Glutamatergic neuron (in vitro differentiated cells): ENCODE measurements around the gene PSTK. TPM values are rescaled to one million over a fixed set of nuclear protein-coding genes. Genes with fewer than 3 reads are reported as not detected.

Experiments
- DNase-seq: peaks from one replicate; pipeline ENCODE4 v3.0.0; 2022
- H3K27ac Mint-ChIP-seq: one replicate; pipeline ENCODE4 v1.8.0; 2020; ENCODE audit warnings: mild to moderate bottlenecking, mixed read lengths, inconsistent platforms; ENCODE audit not compliant: unreplicated experiment
- H3K27me3 Mint-ChIP-seq: one replicate; pipeline ENCODE4 v1.8.0; 2020; ENCODE audit warnings: mild to moderate bottlenecking, moderate library complexity, mixed read lengths, inconsistent platforms; ENCODE audit not compliant: unreplicated experiment
- H3K36me3 Mint-ChIP-seq: one replicate; pipeline ENCODE4 v1.8.0; 2020; ENCODE audit warnings: mild to moderate bottlenecking, mixed read lengths, inconsistent platforms; ENCODE audit not compliant: unreplicated experiment
- H3K4me1 Mint-ChIP-seq: one replicate; pipeline ENCODE4 v1.8.0; 2020; ENCODE audit warnings: mild to moderate bottlenecking, low read depth, mixed read lengths, inconsistent platforms; ENCODE audit not compliant: unreplicated experiment
- H3K4me3 Mint-ChIP-seq: one replicate; pipeline ENCODE4 v1.8.0; 2020; ENCODE audit warnings: mild to moderate bottlenecking, mixed read lengths, inconsistent platforms; ENCODE audit not compliant: unreplicated experiment
- H3K9me3 Mint-ChIP-seq: one replicate; pipeline ENCODE4 v1.8.0; 2020; ENCODE audit warnings: mild to moderate bottlenecking, moderate library complexity, mixed read lengths, inconsistent platforms; ENCODE audit not compliant: unreplicated experiment
- total RNA-seq: library from RNA; stranded (reverse); fragmentation: NEBNext Ultra II Directional; extraction: Animal tissue kit (Norgen Biotek cat#: 25700); gene quantifications from one replicate; pipeline ENCODE4 v1.2.1, GENCODE V29; 2021; ENCODE audit not compliant: unreplicated experiment
- TF ChIP-seq, protein P1 (sequence below): fragments of 200-600 bp; sonication (generic); IDR thresholded peaks from one replicate; pipeline ENCODE4 v1.5.0; 2021; ENCODE audit not compliant: partially characterized antibody, unreplicated experiment

Gene PSTK
- total RNA-seq, 1 donor from 2014 or later = 3.8 TPM

DNA sequence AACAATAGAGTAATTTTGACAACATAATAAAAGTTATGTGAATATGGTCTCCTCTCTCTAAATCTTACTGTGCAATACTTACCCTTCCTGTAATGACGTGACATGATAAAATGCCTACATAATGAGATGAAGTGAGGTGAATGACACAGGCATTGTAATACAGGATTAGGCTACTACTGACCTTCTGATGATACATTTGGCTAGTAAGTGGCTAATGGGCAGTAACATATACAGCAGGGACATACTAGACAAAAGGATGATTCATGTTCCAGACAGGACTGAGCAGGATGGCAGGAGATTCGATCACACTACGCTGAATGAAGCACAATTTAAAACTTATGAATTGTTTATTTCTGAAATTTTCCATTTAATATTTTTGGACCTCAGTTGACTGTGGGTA is 30.9 kb upstream of the PSTK start:
- H3K27me3 Mint-ChIP-seq = peaks cover 5% of the 10 kb centered on the region
- peaks cover 4% of the 10 kb centered on the region for H3K9me3 Mint-ChIP-seq
- no peak for DNase-seq
- no peaks in the 10 kb centered on the region for H3K36me3 Mint-ChIP-seq
- TF ChIP-seq, protein P1, sequence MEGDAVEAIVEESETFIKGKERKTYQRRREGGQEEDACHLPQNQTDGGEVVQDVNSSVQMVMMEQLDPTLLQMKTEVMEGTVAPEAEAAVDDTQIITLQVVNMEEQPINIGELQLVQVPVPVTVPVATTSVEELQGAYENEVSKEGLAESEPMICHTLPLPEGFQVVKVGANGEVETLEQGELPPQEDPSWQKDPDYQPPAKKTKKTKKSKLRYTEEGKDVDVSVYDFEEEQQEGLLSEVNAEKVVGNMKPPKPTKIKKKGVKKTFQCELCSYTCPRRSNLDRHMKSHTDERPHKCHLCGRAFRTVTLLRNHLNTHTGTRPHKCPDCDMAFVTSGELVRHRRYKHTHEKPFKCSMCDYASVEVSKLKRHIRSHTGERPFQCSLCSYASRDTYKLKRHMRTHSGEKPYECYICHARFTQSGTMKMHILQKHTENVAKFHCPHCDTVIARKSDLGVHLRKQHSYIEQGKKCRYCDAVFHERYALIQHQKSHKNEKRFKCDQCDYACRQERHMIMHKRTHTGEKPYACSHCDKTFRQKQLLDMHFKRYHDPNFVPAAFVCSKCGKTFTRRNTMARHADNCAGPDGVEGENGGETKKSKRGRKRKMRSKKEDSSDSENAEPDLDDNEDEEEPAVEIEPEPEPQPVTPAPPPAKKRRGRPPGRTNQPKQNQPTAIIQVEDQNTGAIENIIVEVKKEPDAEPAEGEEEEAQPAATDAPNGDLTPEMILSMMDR = no peak
- peaks cover 3% of the 10 kb centered on the region for H3K4me1 Mint-ChIP-seq
- no peak overlapping the region for H3K27ac Mint-ChIP-seq
- no peak overlapping the region for H3K4me3 Mint-ChIP-seq

- Mint-ChIP-seq H3K9me3 (peaks cover 13% of the 10 kb centered on the region), H3K27me3 (peaks cover 6% of the 10 kb centered on the region), H3K4me3 (peak within 1 kb of the TSS; percentile 95), H3K4me1 (peaks cover 3% of the 10 kb centered on the region), H3K27ac (peak within 1 kb of the TSS; percentile 36), H3K36me3 (no peaks in the 10 kb centered on the region)
- TF ChIP-seq, protein P1 = no peak
- peak; percentile 99 for DNase-seq
These were observed 26.1 kb upstream of the PSTK start, which contains the start of gene C10orf88 for GRCh38 chr10:122953902-122954730. Gene C10orf88, minus strand, starts transcription at chr10:122954227. Its CDS starts 49 bp downstream, at chr10:122954178.

GRCh38 chr10:122954731-122955050 is 25.5 kb upstream of the PSTK start:
- H3K27me3 Mint-ChIP-seq = peaks cover 6% of the 10 kb centered on the region

GRCh38 chr10:122955892-122956291 is 24.3 kb upstream of the PSTK start:
- no peak overlapping the region for H3K4me3 Mint-ChIP-seq

More at GRCh38 chr10:122954731-122955050, 25.5 kb upstream of the PSTK start:
- no peak overlapping the region for H3K27ac Mint-ChIP-seq
- H3K4me1 Mint-ChIP-seq = peaks cover 3% of the 10 kb centered on the region
- DNase-seq = no peak
- H3K36me3 Mint-ChIP-seq = no peaks in the 10 kb centered on the region
- TF ChIP-seq, protein P1 = no peak
- H3K4me3 Mint-ChIP-seq = peak overlapping the region; percentile 95
- peaks cover 13% of the 10 kb centered on the region for H3K9me3 Mint-ChIP-seq

GRCh38 chr10:122957474-122957873 is 22.7 kb upstream of the PSTK start:
- Mint-ChIP-seq H3K36me3 (no peaks in the 10 kb centered on the region), H3K27ac (no peak overlapping the region), H3K9me3 (peaks cover 13% of the 10 kb centered on the region), H3K4me1 (peaks cover 3% of the 10 kb centered on the region), H3K27me3 (peaks cover 6% of the 10 kb centered on the region), H3K4me3 (no peak overlapping the region)
- TF ChIP-seq, protein P1 = no peak
- DNase-seq = no peak

More at GRCh38 chr10:122955892-122956291, 24.3 kb upstream of the PSTK start:
- Mint-ChIP-seq H3K27ac (no peak overlapping the region), H3K4me1 (peaks cover 3% of the 10 kb centered on the region), H3K9me3 (peaks cover 13% of the 10 kb centered on the region), H3K27me3 (peaks cover 6% of the 10 kb centered on the region), H3K36me3 (no peaks in the 10 kb centered on the region)
- DNase-seq = no peak
- TF ChIP-seq, protein P1 = no peak
